Stimulated activated CD4-positive, alpha-beta T cell treated with anti-CD3 and anti-CD28 coated beads, Interleukin-2, amount 100 ng/mL, for 48 hours (primary cell): ENCODE measurements around the gene TRPM2.

Experiments
- DNase-seq, 2 donors: peaks; one replicate each; pipeline ENCODE4 v3.0.0-alpha.2; 2020

The TRPM2 gene

DNA sequence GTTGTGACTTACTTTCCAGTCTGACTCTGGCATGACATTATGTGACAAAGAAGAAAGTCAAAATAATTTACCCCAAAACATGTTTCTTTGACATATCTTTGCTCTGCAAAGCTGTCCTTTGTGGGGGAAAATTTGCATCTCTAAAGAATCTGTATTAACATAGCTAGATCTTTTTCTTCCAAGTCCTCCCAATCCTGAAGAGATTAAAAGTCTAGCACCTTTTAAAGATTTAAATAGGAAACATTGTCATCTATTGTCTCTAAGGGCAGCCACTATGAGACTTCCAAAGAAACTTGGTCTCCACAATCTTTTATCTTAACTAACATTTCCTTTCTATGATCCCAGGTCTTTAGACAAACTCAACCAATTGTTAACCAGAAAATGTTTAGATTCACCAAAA lies 117.9 kb downstream of the TRPM2 start:
- DNase-seq = no peak

DNA sequence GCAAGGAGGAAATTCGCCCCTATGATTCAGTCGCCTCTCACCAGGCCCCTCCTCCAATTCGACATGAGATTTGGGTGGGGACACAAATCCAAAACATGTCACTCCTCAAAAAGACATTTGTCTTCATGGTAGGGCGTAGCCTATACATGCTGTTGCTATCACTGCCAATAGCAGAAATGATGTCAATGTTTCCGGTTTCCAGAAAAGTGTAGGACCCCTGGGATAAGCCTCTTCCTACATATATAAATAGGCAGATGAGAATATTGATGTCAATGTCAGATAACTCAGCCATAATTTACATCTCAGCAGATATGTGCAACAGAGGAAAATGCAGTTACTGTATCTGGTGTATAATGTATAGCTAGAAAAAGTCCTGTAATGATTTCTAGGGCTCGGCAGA lies 118.6 kb downstream of the TRPM2 start:
- DNase-seq = no peak

DNA sequence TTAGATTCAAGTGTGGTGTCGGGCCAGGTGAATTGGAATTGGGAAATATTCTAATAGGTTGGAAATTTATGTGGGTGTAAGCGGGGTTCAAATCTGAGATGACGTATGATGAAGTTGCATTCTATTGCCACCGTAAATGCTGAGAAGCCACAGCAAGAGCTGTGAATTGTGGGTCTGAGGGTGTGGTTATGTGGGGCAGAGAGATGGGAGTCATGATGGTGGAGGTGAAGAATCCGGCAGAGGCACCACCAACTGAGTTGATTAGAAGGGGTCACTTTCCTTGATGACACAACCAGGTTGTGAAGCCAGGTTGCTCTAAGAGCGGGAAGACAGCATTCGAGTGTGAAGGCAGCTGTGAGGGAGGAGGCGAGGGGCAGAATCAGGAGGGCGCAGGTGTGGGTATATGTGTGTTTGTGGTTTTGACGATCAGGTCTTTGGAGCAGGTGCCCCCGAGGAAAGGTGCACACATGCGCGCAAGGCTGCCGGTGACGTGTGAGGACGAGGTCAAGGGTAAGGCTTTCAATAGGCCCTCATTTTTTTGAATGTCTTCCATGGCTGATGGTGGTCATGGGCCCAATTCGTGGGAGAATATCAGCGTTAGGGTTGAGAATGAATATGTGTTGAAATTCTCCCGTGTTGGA lies 120.6 kb downstream of the TRPM2 start:
- DNase-seq = no peak

DNA sequence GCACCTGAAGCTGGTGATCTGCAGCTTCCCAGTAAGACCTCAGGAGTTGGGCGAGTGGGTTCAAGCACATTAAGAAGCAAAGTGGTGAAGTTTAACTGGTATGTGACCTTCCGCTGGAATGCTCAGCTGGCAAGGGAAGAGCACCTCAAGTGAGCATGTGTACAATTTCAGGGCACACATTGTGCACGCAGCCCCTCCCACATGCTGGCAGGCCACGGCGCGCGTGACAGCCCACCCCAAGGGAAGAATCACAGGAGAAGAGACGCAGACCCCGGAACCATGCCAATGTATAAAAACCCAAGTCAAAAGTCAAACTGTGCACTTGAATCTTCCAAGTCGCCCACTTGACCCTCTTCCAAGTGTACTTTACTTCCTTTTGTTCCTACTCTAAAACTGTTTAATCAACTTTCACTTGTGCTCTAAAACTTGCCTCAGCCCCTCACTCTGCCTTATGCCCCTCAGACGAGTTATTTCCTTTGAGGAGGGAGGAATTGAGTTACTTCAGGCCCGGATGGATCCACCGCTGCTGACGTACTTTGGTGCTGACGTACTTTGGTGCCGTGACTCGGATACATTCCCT lies 121.9 kb downstream of the TRPM2 start:
- DNase-seq = no peak

DNA sequence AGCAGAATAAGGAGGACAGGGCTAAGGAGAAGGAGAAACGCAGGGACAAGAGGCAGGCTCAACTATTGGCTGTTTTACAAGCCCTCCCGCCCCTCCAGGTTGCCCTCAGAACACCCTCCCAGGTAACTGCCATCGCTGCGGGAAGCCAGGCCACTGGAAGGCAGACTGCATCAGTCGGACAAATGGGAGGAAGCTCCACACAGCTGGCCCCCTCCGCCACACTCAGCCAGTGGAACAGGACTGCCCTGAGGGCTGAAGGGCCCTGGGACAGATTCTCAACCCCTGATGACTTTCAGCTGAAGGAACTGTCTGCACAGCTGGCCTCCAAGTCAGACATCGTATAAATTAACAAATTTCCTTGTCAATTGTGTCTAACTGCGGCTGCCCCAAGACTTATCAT lies 123.7 kb downstream of the TRPM2 start:
- DNase-seq = no peak

DNA sequence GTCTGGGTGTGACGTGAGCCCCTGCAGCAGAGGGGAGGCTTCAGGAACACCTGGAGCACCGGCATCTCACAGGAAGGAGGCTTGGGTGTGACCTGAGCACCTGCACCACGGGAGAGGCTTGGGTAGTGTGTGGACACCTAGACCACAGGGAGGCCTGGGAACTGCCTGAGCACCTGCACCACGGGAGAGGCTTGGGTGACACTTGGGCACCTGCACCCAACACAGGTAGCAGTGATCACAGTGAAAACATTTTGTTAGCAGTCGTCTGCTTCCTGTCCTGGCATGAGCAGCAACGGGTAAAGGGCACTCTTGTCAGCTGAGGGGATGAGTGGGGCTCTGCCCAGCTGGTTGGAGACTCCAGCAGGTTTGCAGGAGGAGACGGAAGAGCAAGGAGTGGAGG lies 124.3 kb downstream of the TRPM2 start:
- DNase-seq = no peak

DNA sequence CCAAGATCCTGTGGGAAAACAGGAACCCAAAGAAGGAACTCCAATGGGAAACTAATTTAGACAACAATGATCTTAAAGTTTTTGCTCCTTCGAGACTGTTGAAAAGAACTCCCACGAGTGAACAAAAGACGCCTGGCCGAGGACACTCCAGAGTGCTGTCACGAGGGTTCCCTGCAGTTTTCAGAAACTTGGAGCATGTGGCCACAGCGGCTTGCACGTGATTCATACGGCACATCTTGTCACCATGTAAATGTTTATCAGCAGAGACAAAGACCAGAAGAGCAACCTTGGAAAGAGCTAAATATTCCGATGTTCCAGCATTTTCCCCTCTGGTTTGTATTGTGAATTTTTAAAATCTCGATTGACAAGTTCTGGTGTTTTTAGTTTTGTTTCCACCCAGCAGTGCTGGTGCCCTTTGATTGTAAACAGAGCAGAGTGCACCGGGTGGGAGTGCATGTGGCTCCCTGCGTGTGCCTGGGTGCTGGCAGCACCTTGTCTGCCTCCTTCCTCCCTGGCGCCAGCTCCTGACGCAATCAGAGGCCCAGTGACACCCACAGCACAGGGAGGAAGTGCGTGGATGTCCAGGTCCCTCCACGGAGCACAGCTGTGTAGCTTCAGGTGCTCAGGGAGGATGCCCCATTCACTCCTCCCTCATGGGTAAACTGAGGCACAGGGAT lies 124.8 kb downstream of the TRPM2 start:
- DNase-seq = no peak

DNA sequence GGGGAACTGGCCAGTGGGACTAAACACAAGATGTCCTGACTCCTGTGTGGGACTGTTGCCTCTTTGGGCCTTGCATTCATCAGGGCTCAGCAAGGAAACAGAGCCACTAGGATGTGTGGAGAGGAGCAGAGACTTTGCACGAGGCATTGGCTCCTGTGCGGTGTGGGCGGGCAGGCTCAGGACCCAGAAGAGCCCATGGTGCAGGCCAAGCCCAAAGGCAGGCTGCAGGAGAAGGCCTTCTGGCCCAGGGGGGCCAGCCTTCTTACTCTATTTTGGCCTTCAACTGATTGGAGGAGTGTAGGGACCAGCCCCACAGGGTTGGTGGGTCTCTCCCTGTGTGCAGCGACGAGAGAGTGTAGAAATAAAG lies 125.4 kb downstream of the TRPM2 start:
- DNase-seq = no peak

DNA sequence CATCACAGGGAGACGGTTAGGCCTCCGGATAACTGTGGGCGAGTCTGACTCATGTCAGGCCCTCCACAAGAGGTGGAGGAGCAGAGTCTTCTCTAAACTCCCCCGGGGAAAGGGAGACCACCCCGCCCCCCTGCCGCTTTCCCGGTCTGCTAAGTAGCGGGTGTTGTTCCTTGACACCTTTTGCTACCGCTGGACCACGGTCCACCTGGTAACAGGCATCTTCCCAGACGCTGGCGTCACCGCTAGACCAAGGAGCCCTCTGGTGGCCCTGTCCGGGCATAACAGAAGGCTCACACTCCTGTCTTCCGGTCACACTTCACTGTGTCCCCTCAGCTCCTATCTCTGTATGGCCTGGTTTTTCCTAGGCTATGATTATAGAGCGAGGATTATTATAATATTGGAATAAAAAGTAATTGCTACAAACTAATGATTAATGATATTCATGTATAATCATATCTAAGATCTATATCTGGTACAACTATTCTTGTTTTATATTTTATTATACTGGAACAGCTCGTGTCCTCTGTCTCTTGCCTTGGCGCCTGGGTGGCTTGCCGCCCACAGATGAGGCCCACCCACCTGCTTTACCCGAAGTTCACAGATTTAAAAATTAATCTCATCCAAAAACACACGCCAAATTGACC lies 126.3 kb downstream of the TRPM2 start:
- DNase-seq = peak; percentile 34 to 41

DNA sequence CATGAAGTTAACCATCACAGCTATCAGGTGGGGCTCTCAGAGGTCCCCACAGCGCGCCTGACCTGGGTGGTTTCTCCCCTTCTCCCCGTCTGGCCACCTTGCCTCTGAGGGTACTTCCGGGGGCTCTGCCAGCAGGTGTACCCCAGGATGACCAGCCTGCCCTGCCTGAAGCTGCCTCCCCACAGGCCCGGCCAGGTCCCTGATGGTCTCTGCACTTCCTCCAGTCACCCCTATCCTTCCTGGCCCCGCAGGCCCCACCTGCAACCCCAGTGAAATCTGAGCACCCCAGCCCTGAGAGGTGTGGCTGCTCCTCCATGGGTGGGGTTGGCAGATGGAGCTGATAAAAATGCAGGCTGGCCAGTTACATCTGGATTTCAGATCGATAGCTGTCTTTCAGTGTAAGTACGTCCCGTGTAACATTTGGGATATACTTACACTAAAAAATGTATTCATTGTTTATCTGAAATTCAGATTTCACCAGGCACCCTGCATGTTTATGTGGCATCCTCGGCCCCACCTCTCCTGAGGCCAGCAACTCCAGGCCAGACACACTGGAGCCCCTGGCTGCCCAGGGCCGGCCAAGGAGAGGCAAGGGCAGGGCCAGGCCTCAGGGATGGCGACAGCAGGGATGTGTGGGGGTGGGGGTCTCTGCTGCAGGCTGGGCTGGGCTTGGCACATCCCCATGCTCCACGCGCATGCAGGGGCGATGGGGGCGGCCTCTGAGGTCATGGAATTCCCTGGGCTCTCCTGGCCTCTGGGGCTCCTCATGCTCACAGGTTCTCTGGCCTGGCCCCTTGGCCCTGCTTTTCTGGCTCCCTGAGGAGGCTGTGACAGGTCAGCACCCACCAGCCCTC lies 127.0 kb downstream of the TRPM2 start:
- DNase-seq = no peak

DNA sequence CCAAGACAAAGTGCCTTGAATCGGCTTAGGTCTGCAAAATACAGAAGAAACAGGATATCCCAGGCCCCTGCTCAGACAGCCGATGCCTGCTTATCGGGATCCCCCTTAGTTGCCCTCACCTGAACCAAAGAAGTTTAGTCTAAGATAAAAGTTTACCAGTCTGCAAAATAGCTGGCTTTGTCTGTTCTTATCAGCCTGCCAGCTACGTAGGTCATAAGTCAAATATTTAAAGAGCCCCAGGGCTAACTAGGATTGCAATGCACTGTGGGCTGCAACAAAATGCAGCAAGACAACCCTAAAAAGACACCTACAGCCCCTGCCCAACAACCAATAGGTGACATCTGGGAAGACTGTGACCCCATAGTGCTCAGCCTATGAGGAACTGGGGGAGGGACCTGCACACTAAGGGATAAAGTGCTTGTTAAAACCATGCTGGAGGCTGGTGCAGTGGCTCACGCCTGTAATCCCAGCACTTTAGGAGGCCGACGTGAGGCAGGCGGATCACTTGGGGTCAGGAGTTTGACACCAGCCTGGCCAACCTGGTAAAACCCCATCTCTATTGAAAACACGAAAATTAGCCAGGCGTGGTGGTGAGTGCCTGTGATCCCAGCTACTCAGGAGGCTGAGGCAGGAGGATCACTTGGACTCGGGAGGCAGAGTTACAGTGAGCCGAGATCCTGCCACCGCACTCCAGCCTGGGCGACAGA lies 129.3 kb downstream of the TRPM2 start:
- DNase-seq = no peak

DNA sequence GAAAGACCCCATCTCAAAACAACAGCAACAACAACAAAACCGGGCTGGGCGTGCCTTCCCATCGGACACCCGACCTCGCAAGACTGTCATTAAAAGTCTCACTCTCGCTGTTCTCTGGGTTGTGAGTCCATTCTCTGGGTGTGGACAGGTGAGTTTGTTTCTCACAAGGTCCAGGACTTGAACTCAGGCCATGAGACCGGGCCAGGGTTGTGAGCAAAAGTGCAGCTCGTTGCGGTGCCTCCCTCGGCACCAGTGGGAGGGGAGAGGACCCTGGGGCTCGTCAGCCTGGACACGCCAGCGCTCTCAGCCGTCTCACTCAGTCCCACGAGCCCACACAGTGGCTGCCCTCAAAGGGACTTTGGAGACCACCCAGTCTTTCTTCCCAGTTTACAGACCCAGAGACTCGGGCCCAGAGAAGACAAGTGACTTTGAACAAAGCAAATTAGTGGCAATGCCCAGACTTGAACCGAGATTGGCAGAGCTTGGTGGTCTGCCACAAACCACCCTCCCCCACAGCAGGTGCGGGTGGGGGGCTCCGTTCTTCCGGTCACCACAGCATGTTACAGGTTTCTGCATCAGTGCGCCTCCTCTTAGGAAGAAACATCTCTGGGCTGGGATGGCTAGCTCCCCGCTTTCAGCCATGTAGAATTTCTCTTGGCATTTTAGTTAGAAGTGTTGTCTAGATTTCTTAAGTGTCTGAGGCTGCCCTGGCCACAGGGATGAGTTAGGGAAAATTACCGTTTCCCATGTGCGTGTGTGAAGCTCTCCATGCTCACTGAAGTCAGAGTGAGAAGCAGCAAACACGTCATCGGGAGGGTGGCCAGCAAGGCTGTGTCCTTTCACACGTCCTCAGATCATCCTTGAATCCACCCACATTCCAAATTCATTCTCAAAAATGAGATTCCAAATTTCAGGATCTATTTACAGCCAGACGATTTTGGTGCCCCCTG lies 130.1 kb downstream of the TRPM2 start:
- DNase-seq = no peak

DNA sequence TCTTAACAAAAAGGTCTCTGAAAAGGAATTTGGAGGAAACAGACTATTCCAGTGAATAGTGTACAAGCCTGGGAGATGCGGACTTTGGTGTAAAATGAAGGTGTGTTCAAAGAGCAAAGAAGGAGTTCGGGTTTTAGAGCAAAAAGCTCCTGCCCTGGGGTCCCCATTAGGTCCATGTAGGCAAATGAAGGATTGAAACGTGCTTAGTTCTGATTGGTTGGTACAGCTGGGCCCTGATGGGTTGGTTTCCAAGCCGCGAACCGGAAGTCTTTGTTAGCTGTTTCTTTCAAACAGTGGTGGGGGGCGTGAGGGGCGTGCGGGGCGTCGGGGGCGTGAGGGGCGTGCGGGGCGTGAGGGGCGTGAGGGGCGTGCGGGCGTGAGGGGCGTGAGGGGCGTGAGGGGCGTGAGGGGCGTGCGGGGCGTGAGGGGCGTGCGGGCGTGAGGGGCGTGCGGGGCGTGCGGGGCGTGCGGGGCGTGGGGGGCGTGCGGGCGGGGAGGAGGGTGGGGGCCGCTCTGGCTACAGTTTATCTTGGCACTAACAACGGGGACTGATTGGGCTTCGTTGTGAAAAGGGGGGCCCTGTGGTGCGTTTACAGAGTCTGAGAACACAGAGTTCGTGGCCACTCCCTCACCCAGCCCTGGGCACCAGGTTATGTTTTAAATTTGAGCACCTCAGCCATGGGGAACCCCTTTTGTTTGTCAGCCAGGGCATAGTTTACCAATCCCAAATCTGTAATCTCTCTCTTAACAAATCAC lies 131.3 kb downstream of the TRPM2 start:
- no peak for DNase-seq

DNA sequence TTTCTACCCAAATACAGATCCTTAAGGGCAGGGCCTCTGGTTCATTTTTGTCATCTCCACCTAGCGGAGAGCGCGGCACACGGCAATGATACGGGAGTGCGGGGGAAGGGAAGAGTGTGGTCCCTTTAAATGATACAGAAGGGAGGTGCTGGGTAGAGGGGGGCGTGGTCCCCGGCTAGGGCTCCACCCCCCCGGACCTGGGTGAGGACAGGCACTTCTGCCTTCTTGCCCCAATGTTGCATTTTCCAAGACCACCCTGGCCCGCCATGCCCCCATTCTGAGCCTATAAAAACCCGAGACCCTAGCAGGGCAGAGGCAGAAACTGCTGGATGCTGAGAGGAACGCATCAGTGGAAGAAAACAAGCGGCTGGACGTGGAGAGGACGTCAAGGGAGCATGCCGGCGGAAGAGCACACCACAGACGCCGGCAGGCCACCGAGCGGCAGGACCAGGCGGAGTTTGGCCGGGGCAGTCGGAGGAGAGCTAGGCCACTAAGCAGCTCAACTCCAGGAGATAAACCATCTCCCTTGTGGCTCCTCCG lies 131.9 kb downstream of the TRPM2 start:
- peak in 1 of 2 donors; percentile 42 for DNase-seq

DNA sequence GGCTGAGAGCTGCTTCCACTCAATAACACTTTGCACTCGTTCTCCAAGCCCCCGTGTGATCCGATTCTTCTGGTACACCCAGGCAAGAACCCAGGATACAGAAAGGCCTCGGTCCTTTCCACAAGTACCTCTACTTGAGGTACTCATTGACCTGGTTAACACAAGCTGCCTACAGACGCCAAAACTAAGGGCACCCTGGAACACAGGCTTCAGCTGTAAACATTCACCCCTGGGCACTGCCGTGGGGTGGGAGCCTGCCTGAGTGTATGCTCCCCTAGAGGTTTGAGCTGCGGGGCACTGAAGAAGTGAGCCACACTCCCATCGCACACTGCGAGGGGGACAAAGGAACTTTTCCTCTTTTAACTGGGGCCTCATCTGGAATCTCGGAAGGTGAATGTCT lies 132.4 kb downstream of the TRPM2 start:
- no peak for DNase-seq

DNA sequence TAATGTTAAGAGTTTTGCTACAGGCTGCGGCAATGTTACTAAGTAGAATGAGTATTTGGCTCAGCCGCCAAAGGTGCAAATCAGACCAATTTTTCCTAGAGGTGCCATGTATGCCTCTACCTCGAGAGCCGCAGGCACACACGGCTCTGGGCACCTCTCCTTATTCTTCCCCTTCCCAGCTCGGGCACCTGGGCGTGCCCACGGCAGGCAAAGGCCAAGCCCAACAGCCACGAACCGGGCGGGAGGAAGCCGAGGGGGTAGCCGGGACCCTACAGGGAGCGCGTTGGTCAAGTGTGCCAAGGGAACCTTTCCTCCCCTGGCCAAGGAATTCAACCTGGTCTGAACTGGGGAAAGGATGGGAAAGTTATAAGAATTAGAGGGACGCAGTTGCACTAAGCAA lies 132.9 kb downstream of the TRPM2 start:
- DNase-seq = no peak

DNA sequence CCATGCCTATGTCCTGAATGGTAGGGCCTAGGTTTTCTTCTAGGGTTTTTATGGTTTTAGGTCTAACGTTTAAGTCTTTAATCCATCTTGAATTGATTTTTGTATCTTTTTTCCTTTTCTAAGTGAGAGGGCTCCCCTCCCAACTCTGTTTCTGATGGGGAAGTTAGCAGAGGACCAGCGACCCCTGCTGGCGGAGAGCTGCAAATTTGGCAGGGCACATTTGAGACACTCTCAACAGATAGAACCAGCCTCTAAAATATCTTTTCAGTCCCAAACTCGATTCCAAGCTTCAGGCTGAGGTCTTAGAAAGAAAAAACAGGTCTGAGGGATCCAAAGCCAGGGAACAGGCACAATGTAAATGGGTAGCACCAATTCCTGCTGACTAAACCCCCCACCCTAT lies 134.4 kb downstream of the TRPM2 start:
- DNase-seq = peak; percentile 59 to 67

DNA sequence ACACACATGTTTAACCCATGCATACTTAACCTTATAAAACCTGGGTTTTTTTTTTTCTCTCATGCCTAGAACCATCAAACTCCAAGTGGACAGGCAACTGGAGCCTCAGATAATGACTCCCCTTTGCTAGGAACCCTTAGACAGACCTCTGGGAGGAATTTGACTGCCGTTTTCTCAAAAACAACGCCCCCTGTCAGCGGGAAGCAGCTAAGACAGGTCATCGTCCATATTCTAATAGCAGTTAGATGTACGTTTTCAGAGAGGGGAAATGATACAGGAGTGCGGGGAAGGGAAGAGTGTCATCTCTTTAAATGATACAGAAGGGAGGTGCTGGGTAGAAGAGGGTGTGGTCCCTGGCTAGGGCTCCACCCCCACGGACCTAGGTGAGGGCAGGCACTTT lies 136.5 kb downstream of the TRPM2 start:
- no peak for DNase-seq

DNA sequence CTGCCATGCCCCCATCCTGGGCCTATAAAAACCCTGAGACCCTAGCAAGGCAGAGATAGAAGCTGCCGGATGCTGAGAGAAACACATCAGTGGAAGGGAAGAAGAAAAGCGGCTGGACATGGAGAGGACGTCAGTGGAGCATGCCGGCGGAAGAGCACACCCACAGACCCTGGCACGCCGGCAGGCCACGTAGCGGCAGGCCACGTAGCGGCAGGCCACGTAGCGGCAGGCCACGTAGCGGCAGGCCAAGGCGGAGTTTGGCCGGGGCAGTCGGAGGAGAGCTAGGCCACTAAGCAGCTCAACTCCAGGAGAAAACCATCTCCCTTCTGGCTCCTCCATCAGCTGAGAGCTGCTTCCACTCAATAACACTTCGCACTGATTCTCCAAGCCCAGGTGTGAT lies 137.0 kb downstream of the TRPM2 start:
- no peak for DNase-seq

DNA sequence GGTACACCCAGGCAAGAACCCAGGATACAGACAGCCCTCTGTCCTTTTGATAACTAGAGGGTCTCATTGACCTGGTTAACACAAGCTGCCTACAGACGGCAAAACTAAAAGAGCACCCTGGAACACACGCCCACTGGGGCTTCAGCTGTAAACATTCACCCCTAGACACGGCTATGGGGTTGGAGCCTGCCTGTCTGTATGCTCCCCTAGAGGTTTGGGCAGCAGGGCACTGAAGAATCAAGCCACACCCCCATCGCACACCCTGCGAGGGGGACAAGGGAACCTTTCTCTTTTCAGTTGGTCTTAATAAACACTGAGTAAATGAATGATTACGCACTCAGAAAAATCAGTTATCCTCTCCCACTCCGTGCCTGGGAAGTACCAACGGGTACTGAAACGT lies 137.4 kb downstream of the TRPM2 start:
- no peak for DNase-seq
